Calu3 (cell line): ENCODE results near the gene CCDC183. TPM values are rescaled to one million over a fixed set of nuclear protein-coding genes. Genes with fewer than 3 reads are reported as not detected.
"Not testable (repeated sequence)": the region's sequence is repeated elsewhere in the genome, so short reads cannot be mapped to it uniquely, and the experiment has no call there.

Source experiments
- BruUV-seq: library from RNA; stranded (reverse); fragments of 400-500 nt; replicated peaks from 2 replicates; lab custom pipeline; 2021; lab: Mats Ljungman, UMichigan
- CTCF ChIA-PET: fragments of 300-600 bp; sonication (Branson Sonifier 250); formaldehyde crosslinking; loops from one replicate; lab custom pipeline; 2022; ENCODE audit warnings: antibody characterized with exemption; lab: Charles Lee
- DNase-seq: peaks from one replicate; pipeline ENCODE4 v3.0.0; 2022
- H3K27ac Mint-ChIP-seq: one replicate; pipeline ENCODE4 v1.8.0; 2022; ENCODE audit warnings: mixed read lengths; ENCODE audit not compliant: unreplicated experiment
- H3K27me3 Mint-ChIP-seq: one replicate; pipeline ENCODE4 v1.8.0; 2022; ENCODE audit warnings: mixed read lengths; ENCODE audit not compliant: unreplicated experiment
- H3K36me3 Mint-ChIP-seq: one replicate; pipeline ENCODE4 v1.8.0; 2022; ENCODE audit warnings: mild to moderate bottlenecking, moderate library complexity, mixed read lengths; ENCODE audit not compliant: insufficient read depth, unreplicated experiment
- H3K4me1 Mint-ChIP-seq: one replicate; pipeline ENCODE4 v1.8.0; 2022; ENCODE audit warnings: mild to moderate bottlenecking, low read depth, mixed read lengths; ENCODE audit not compliant: unreplicated experiment
- H3K4me3 Mint-ChIP-seq: one replicate; pipeline ENCODE4 v1.8.0; 2022; ENCODE audit warnings: mild to moderate bottlenecking, low read depth, moderate library complexity, mixed read lengths; ENCODE audit not compliant: unreplicated experiment
- H3K9me3 Mint-ChIP-seq: one replicate; pipeline ENCODE4 v1.8.0; 2022; ENCODE audit warnings: low read depth, mixed read lengths; ENCODE audit not compliant: unreplicated experiment
- intact Hi-C: fragments of 100-400 bp; cut with micrococcal nuclease; formaldehyde crosslinking; loops from one replicate; pipeline ENCODE4 v1.10.0; 2022; ENCODE audit not compliant: unreplicated experiment
- total RNA-seq: library from RNA; stranded (reverse); gene quantifications from 2 replicates; pipeline ENCODE4 v1.2.3, GENCODE V29; 2022
- TF ChIP-seq, protein P1 (sequence below): fragments of 200-600 bp; IDR thresholded peaks from one replicate; pipeline ENCODE4 v1.8.0; 2022; ENCODE audit warnings: antibody characterized with exemption; ENCODE audit not compliant: unreplicated experiment

Gene CCDC183
- total RNA-seq, 1 experiment from 2014 or later: 0.38 TPM

DNA sequence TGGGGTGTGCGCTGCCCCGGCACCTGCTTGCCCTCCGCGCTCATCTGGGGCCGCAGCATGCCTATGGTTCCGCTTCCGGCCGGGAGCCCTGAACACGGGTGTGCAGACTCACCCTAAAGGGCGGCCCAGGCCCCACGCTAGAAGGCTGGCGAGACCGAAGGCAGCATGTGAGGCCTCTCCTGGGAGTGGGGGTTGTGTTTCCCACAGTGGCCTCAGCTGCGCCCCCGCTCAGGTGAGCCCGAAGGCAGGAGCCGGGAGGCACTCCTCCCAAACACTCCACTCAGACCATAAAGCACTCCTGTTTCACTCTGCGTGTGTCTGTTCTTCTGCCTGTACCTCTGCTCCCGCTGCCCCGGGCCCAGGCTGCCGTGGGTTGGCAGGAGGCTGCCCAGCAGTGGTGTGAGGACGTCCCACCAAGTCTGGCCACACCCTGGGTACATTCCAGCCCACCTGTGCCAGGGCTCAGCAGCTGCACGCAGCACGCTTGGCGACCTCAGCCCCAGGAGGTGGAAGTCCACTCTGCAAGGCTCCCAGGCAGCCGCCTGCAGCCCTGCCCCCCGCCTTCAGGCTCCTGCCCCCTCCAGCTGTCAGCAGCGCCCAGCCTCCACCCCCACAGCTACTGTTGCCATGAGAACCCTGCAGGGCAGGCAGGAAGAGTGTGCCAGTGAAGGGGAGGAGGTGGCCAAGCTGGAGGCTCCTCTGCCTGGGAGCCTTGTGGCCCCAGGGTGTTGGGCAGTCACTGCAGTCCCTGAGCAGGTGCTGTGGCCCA is 44.9 kb downstream of the CCDC183 start:
- H3K36me3 Mint-ChIP-seq: peaks cover 25% of the 10 kb centered on the region
- peak; percentile 54 for DNase-seq
- intact Hi-C loops: no loop called here
- no peaks in the 10 kb centered on the region for H3K27me3 Mint-ChIP-seq
- CTCF ChIA-PET: interaction anchor here (1.2 kb wide), 1 partner anchor 50 kb away, joined by 3 read pairs; no protein-coding TSS in a partner anchor
- H3K27ac Mint-ChIP-seq: no peak overlapping the region
- peaks cover 8% of the 10 kb centered on the region for H3K4me1 Mint-ChIP-seq
- no peaks in the 10 kb centered on the region for H3K9me3 Mint-ChIP-seq
- BruUV-seq: no TSS peak
- TF ChIP-seq, protein P1, sequence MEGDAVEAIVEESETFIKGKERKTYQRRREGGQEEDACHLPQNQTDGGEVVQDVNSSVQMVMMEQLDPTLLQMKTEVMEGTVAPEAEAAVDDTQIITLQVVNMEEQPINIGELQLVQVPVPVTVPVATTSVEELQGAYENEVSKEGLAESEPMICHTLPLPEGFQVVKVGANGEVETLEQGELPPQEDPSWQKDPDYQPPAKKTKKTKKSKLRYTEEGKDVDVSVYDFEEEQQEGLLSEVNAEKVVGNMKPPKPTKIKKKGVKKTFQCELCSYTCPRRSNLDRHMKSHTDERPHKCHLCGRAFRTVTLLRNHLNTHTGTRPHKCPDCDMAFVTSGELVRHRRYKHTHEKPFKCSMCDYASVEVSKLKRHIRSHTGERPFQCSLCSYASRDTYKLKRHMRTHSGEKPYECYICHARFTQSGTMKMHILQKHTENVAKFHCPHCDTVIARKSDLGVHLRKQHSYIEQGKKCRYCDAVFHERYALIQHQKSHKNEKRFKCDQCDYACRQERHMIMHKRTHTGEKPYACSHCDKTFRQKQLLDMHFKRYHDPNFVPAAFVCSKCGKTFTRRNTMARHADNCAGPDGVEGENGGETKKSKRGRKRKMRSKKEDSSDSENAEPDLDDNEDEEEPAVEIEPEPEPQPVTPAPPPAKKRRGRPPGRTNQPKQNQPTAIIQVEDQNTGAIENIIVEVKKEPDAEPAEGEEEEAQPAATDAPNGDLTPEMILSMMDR: no peak
- H3K4me3 Mint-ChIP-seq: no peak overlapping the region

DNA sequence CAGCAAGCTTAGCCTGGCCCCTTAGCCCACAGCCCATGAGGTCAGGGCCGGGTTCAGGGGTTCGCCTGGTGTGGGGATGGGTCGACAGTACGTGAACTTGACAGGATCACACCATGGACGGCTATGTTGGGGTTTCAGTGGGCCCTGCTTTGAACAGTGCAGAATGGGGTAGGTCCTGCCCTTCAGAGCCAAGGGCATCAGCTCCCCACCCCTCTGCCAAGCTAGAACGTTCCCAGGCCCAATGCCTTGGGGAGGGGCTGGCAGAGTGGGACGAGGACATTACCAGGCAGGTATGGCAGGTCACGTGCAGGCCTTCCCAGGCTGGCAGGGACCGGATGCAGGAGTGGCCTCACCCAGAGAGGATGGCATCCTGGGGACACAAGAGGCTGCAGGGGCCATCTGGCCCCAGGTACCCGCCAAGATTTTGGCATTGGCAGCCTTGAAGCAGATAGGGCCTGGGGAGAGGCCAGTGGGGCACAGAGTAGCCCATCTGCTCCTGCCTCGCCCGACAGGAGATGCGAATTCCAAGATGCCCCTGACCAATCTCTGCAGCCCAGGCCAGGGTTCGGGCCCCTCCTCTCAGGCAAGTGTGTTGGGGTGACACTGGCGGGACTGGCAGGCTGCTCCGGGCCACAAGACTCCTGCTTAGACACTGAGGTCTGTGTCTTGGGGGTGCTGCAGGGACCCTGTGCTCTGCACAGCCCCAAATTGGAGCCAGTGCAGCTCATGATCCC is 45.7 kb downstream of the CCDC183 start:
- H3K9me3 Mint-ChIP-seq, DNase-seq, intact Hi-C loops, H3K4me1 Mint-ChIP-seq, BruUV-seq, H3K27me3 Mint-ChIP-seq: not testable (repeated sequence)
- CTCF ChIA-PET: interaction anchor here (0.7 to 1.2 kb wide), 6 partner anchors 22 to 193 kb away, joined by 3 to 6 read pairs (median 4); no protein-coding TSS in a partner anchor
- peaks cover 31% of the 10 kb centered on the region for H3K36me3 Mint-ChIP-seq
- H3K27ac Mint-ChIP-seq: peak overlapping the region; percentile 39
- peak overlapping the region; percentile 71 for H3K4me3 Mint-ChIP-seq

DNA sequence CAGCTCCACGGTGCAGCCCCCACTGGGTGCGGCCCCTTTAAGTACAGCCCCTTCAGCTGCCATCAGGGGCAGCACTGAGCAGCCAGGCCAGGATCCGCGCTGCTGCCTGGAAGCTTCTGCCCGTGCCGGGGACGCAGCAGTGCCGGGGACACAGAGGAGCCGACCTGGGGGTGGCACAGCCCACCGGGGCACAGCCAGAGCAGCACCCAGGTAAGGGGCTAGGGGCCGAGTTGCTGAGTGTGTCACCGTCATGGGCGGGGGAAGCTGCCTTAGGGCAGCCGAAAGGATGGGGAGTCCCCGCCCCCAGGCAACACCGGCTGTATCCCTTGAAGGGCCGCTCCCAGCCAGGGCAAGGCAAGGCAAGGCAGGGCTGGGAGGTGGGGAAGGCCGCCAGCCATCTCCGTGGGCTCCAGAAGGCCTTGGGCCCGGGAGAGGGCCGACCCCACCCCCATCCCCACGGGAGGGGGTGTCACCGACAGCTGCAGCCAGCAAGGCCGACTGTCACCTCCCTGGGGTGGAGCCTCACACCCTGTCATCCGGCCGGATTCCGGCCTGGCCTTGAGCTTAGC is 46.3 kb downstream of the CCDC183 start, which contains the start of gene AJM1:
TSS of gene AJM1 (plus strand) at position 99 of the 569 bp plus-strand sequence. CDS start 1,937 bp downstream, outside the sequence.
- CTCF ChIA-PET: interaction anchor here (0.7 to 1.2 kb wide), 6 partner anchors 23 to 193 kb away, joined by 3 to 6 read pairs (median 4); no protein-coding TSS in a partner anchor
- H3K4me1 Mint-ChIP-seq, intact Hi-C loops, H3K9me3 Mint-ChIP-seq, H3K27me3 Mint-ChIP-seq, BruUV-seq: not testable (repeated sequence)
- Mint-ChIP-seq H3K36me3 (peaks cover 38% of the 10 kb centered on the region), H3K4me3 (peak within 1 kb of the TSS; percentile 71), H3K27ac (peak within 1 kb of the TSS; percentile 39)
- DNase-seq: peak; percentile 75
- TF ChIP-seq, protein P1: peak; percentile 87

DNA sequence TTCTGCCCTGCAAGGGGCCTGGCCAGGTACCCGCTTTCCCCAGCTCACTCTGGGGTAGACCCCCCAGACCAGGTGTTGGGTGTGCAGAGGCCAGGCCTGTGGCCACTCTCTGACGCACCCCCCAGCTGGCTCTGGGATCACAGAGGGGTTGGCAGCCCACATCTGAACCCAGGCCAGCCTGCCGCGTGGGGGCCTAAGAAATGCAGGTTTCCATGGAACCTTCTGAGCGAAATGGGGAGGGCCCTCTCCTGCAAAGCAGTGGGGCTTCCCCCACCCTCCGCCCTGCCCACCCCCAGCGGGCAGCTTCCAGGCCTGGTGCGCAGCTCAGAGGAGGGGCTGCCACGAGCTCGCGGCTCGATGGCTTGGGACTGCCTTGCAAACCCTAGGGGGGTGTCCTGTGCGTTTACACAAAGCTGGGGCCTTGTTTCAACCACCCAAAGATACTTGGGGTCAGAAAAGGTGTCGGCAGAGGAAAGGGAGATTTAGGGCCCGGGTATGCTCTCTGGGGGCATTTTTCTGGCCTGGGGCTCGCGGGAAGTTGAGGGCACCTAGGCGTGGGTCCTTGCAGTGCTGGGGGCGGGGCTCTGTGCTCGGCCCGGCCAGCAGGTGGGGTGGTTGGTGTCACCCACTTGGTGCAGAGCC is 47.1 kb downstream of the CCDC183 start:
- Mint-ChIP-seq H3K4me3 (peak overlapping the region; percentile 64), H3K4me1 (peaks cover 13% of the 10 kb centered on the region), H3K36me3 (peaks cover 46% of the 10 kb centered on the region)
- intact Hi-C loops, BruUV-seq, H3K27me3 Mint-ChIP-seq, H3K27ac Mint-ChIP-seq, DNase-seq, H3K9me3 Mint-ChIP-seq: not testable (repeated sequence)
- CTCF ChIA-PET: interaction anchor here (1.0 to 1.6 kb wide), 2 partner anchors 105 to 192 kb away, joined by 3 to 4 read pairs; no protein-coding TSS in a partner anchor
